ENCODE measurements around the gene KDELR1.

The KDELR1 gene

GRCh38 chr19:48342414-48342738, 49.0 kb downstream of the KDELR1 start:
- DNase-seq (ENCODE audit: low spot score), result no peak

- no peak for DNase-seq (ENCODE audit: low spot score)
These were observed 49.6 kb downstream of the KDELR1 start for GRCh38 chr19:48341515-48342413.

GRCh38 chr19:48340995-48341394, 50.4 kb downstream of the KDELR1 start:
- no peak for DNase-seq (ENCODE audit: low spot score)

- DNase-seq (ENCODE audit: low spot score), result no peak
These were observed 52.4 kb downstream of the KDELR1 start for GRCh38 chr19:48338802-48339503.

- no peak for DNase-seq (ENCODE audit: low spot score)
These were observed 53.0 kb downstream of the KDELR1 start for GRCh38 chr19:48338253-48338755.

- peak; percentile 79 for DNase-seq (ENCODE audit: low spot score)
These were observed 57.6 kb downstream of the KDELR1 start for GRCh38 chr19:48333467-48334384.

DNA sequence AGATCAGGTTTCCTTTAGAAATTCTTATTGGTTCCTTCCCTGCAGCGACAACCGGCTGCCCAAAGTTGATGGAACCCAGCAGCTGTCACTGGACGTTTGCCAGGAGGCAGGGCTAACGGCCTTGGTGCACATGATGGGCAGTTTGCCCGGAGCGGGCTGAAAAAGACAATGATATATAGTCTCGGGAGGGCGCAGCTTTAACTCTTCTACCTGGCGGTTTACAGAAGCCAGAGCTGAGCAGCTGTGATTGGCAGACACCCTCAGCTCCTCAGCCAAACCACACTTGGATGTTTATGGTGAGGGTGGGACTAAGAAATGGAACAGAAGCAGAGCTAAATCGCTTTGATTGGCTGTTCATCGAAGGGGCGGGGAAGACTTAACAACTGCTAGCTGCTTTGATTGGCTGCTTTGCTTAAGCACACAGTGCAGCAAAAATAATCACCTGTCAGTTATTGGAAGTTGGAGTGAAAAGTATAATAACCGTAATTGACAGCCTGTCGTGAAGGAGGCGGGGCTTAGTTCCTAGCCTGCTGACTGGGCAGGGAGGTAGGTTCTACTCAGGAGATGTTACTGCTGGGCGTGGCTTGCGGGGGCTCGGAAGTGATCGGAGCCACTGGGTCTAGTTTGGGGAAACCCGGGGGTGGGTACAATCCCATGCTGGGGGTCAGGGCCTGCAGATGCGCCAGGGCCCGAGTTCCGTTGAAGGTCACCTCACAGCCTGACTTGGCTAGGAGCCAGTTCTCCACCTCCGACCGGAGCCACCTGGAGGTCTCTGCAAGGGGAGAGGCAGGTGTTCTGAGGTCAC, 58.5 kb downstream of the KDELR1 start:
- DNase-seq (ENCODE audit: low spot score), result peak; percentile 96

All from SK-N-DZ (cell line).